Stimulated activated effector memory CD8-positive, alpha-beta T cell treated with anti-CD3 and anti-CD28 coated beads, Interleukin-12 subunit alpha, Interleukin-12 subunit beta, amount 100 ng/mL, for 72 hours (primary cell): ENCODE measurements around the gene NPIPB4.
A peak's percentile ranks its signal among the peaks of the same experiment; 100 is the strongest.
"Not testable (repeated sequence)": the region's sequence is repeated elsewhere in the genome, so short reads cannot be mapped to it uniquely, and the experiment has no call there.

Source experiments
- ATAC-seq: fragments of 150-1000 bp; cut with Tn5 transposase; 2 replicates; pipeline ENCODE4 v1.10.0; 2021
- DNase-seq, 2 donors: peaks; one replicate each; pipeline ENCODE4 v3.0.0; 2021 to 2022; ENCODE audit warnings: low spot score in 2 of 2
- H3K27ac Mint-ChIP-seq: one replicate; pipeline ENCODE4 v1.8.0; 2022; ENCODE audit warnings: mild to moderate bottlenecking, mixed read lengths
- H3K36me3 Mint-ChIP-seq: one replicate; pipeline ENCODE4 v1.8.0; 2022; ENCODE audit warnings: mild to moderate bottlenecking, mixed read lengths
- H3K4me1 Mint-ChIP-seq: one replicate; pipeline ENCODE4 v1.8.0; 2022; ENCODE audit warnings: mixed read lengths
- H3K4me3 Mint-ChIP-seq: one replicate; pipeline ENCODE4 v1.8.0; 2022; ENCODE audit warnings: mild to moderate bottlenecking, mixed read lengths
- H3K9me3 Mint-ChIP-seq: one replicate; pipeline ENCODE4 v1.8.0; 2022; ENCODE audit warnings: mixed read lengths

NPIPB4 gene

DNA sequence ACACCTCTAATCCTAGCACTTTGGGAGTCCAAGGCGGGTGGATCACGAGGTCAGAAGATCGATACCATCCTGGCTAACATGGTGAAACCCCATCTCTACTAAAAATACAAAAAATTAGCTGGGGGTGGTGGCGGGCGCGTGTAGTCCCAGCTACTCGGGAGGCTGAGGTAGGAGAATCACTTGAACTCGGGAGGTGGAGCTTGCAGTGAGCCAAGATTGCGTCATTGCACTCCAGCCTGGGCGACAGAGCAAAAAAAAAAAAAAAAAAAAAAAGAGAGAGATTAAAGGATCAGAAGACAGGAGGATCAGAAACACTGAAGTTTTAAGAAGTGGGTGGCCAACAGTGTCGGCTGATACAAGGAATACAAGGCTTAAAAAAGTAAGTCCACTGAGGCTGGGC lies 41.9 kb downstream of the NPIPB4 start:
- not testable (repeated sequence) for H3K9me3 Mint-ChIP-seq, ATAC-seq, DNase-seq, H3K27ac Mint-ChIP-seq, H3K4me3 Mint-ChIP-seq
- H3K4me1 Mint-ChIP-seq: peaks cover 20% of the 10 kb centered on the region
- peaks cover 76% of the 10 kb centered on the region for H3K36me3 Mint-ChIP-seq

DNA sequence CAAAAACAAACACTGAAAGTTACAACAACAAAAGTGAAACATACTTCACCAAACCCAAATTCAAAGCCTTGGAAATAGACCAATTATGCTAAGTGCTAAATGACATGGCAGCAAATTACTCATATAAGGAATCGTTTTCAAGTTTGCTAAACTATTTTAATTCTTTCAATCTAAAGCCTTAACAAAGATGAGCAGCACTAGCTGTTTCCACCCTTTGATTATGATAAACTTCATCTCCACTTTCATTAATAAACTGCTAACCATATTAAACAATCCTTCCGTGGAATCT lies 55.2 kb downstream of the NPIPB4 start:
- DNase-seq, H3K4me1 Mint-ChIP-seq, H3K4me3 Mint-ChIP-seq, H3K27ac Mint-ChIP-seq, H3K9me3 Mint-ChIP-seq: not testable (repeated sequence)
- peaks cover 18% of the 10 kb centered on the region for H3K36me3 Mint-ChIP-seq
- ATAC-seq: peak; percentile 78

DNA sequence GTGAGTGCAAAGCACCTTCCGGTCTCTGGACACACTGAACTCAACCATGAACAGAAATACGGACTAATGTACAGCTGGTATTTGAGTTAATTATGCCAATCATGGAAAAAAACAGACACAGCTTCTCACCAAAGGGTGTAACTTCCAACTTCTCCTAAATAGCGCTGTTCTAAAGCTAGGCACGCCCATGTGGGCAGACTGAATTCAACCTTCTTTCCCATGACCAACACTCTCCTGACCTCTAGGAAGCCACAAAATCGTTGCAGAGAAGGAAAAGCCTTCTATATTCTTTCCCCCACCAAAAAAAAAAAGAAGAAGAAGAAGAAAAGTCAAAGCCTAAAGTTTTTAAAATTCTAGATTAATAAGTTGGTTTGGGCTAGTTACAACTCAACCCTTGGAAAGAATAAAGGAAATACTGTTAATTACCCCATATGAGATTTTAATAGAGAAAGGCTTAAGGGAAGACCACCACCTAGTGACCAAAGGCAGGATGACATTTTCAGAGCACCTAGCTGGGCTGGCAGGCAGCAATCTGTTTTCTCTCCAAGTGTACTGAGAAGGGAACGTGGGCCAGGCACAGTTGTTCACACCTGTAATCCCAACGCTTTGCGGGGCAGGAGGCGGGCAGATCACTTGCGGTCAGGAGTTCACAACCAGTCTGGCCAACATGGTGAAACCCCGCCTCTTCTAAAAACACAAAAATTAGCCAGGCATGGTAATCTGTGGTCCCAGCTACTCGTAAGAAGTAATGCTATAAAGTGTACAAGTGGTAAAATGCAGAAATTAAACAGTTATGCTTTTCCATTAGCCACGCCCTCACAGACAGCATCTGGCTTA lies 55.8 kb downstream of the NPIPB4 start:
- H3K27ac Mint-ChIP-seq, H3K4me1 Mint-ChIP-seq, DNase-seq, H3K9me3 Mint-ChIP-seq, H3K4me3 Mint-ChIP-seq: not testable (repeated sequence)
- peaks cover 22% of the 10 kb centered on the region for H3K36me3 Mint-ChIP-seq
- peak; percentile 73 for ATAC-seq

- peaks cover 26% of the 10 kb centered on the region for H3K36me3 Mint-ChIP-seq
- H3K27ac Mint-ChIP-seq, H3K4me1 Mint-ChIP-seq, ATAC-seq, DNase-seq, H3K4me3 Mint-ChIP-seq, H3K9me3 Mint-ChIP-seq: not testable (repeated sequence)
Observed at GRCh38 chr16:21798601-21799000, 59.0 kb downstream of the NPIPB4 start.

DNA sequence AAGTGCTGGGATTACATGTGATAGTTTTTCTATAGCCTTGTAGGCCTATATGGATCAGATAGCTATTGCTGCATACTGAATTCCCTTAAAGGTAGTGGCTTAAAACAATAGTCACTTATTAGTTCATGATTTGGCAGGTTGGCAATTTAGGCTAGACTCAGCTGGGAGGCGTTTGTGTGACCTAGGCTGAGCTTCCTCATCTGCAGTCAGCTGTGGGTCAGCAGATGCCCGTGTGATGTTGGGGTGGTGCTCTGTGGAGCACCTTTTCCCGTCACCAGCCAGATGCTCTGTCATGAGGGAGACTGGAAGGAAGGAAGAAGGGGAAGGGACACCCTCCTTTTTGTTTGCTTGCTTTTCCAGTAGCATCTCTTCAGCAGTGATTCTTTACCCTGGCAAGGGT lies 64.2 kb downstream of the NPIPB4 start:
- H3K36me3 Mint-ChIP-seq: peaks cover 16% of the 10 kb centered on the region
- not testable (repeated sequence) for H3K4me1 Mint-ChIP-seq, H3K27ac Mint-ChIP-seq, ATAC-seq, DNase-seq, H3K9me3 Mint-ChIP-seq, H3K4me3 Mint-ChIP-seq

GRCh38 chr16:21790506-21790905 lies 67.0 kb downstream of the NPIPB4 start:
- not testable (repeated sequence) for H3K4me3 Mint-ChIP-seq

More at GRCh38 chr16:21790506-21790905, 67.0 kb downstream of the NPIPB4 start:
- not testable (repeated sequence) for DNase-seq, H3K9me3 Mint-ChIP-seq, H3K36me3 Mint-ChIP-seq, H3K4me1 Mint-ChIP-seq, H3K27ac Mint-ChIP-seq
- ATAC-seq: peak; percentile 96
